ENCODE measurements around the gene COQ8A. TPM values are rescaled to one million over a fixed set of nuclear protein-coding genes. Genes with fewer than 3 reads are reported as not detected.
A peak's percentile ranks its signal among the peaks of the same experiment; 100 is the strongest.

Gene COQ8A
- total and polyA plus RNA-seq, 4 donors = 16.2 to 50.5 (median 29.1) TPM

DNA sequence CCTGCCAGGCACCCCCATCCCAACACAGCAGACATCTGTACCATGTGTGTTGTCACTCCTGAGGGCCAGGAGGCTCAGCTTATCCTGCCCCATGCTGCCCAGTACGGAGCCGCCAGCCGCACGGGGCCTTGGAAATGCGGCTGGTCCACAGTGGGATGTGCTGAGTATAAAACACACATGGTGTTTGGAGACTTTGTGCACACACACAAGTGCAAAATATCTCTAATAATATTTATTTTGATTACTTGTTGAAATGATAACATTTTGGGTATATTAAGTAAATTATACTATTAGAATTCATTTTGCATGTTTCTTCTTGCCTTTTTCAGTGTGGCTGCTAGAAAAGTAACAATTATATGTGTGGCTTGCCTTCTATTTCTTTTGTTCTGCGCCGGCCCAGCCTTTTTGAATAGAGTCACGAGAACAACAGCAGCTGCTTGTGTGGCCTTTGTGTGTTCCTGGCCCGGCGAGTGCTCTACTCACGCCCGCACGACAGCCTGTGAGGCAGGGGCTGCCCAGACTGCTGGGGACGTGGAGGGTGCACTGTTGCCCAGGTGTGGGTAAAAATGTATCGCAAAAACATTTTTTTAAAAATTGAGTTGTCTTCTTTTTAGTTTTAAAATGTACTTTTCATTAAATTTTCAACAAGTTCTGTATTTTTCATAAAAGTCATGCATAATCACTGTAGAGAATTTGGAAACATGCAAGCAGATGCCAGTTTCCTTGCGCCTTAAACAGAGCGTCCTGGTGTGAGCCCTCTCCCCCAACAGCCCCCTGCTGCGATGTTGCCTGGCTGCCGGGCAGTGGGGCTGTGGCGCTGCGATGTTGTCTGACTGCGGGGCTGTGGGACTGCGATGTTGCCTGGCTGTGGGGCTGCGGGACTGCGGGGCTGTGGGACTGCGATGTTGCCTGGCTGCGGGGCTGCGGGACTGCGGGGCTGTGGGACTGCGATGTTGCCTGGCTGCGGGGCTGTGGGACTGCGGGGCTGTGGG lies 35.5 kb downstream of the COQ8A start:
- TF ChIP-seq, protein P1, sequence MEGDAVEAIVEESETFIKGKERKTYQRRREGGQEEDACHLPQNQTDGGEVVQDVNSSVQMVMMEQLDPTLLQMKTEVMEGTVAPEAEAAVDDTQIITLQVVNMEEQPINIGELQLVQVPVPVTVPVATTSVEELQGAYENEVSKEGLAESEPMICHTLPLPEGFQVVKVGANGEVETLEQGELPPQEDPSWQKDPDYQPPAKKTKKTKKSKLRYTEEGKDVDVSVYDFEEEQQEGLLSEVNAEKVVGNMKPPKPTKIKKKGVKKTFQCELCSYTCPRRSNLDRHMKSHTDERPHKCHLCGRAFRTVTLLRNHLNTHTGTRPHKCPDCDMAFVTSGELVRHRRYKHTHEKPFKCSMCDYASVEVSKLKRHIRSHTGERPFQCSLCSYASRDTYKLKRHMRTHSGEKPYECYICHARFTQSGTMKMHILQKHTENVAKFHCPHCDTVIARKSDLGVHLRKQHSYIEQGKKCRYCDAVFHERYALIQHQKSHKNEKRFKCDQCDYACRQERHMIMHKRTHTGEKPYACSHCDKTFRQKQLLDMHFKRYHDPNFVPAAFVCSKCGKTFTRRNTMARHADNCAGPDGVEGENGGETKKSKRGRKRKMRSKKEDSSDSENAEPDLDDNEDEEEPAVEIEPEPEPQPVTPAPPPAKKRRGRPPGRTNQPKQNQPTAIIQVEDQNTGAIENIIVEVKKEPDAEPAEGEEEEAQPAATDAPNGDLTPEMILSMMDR (IDR thresholded peaks at IDR 0.05; ENCODE audit: control extremely low read depth, extremely low read depth) = no peak
- H3K9me3 ChIP-seq (ENCODE audit: control insufficient read depth in 4 of 4, insufficient read depth in 3 of 4, low read length in 3 of 4) = peaks cover 0 to 5% (median 0%) of the 10 kb centered on the region in 4 donors
- DNase-seq (no peak), ATAC-seq (ENCODE audit: insufficient read depth, low FRiP score) (no peak)
- peaks cover 0 to 19% (median 6%) of the 10 kb centered on the region in 4 donors for H3K36me3 ChIP-seq (ENCODE audit: control insufficient read depth in 4 of 4, insufficient read depth in 4 of 4, low read length in 4 of 4)
- 94 to 95% methylated on average over 26 to 28 of the region's 32 CpGs for WGBS, 2 donors
- H3K4me3 ChIP-seq = no peak overlapping the region
- H3K9ac ChIP-seq (ENCODE audit: insufficient read depth in 1 of 2, low read length in 2 of 2) = no peak overlapping the region
- H3K4me1 ChIP-seq (ENCODE audit: control insufficient read depth in 5 of 5, insufficient read depth in 5 of 5, low read length in 5 of 5) = peaks cover 6 to 26% (median 12%) of the 10 kb centered on the region in 5 donors
- H3K27ac ChIP-seq (ENCODE audit: low read depth in 1 of 2, low read length in 1 of 2) = peak overlapping the region; percentile 88 to 92
- H3K27me3 ChIP-seq (ENCODE audit: control insufficient read depth in 3 of 3, insufficient read depth in 3 of 3, low read length in 2 of 3) = no peaks in the 10 kb centered on the region

DNA sequence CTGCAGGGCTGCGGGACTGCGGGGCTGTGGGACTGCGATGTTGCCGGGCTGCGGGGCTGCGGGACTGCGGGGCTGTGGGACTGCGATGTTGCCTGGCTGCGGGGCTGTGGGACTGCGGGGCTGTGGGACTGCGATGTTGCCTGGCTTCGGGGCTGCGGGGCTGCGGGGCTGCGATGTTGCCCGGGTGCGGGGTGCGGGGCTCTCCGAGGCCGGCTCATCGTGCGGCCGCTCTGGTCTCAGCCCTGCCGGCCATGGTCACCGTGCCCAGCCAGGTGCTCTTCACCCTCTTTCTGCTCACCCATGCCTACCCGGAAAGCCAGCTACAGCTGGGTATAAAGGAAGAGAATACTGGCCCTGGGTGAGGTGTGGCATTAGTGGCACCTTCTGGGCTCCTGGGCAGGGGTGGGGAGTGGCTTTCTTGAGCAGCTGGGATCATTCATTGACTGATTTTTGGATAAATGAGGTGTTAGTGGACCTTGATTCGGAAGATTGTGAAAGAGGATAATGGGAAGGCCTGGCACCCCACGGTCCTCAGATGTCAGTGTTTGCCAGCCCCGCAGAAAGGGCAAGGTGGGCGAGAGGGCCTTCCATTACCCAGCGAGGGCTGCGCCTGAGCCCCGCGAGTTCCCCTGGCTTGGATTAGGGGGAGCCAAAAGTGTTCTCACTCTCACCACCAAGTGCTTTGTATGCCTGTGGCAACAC lies 36.3 kb downstream of the COQ8A start:
- Histone ChIP-seq H3K4me1 (ENCODE audit: control insufficient read depth in 5 of 5, insufficient read depth in 5 of 5, low read length in 5 of 5) (peaks cover 6 to 26% (median 12%) of the 10 kb centered on the region in 5 donors), H3K9me3 (ENCODE audit: control insufficient read depth in 4 of 4, insufficient read depth in 3 of 4, low read length in 3 of 4) (peaks cover 0 to 5% (median 0%) of the 10 kb centered on the region in 4 donors), H3K36me3 (ENCODE audit: control insufficient read depth in 4 of 4, insufficient read depth in 4 of 4, low read length in 4 of 4) (peaks cover 0 to 19% (median 5%) of the 10 kb centered on the region in 4 donors), H3K9ac (ENCODE audit: insufficient read depth in 1 of 2, low read length in 2 of 2) (no peak overlapping the region), H3K27me3 (ENCODE audit: control insufficient read depth in 3 of 3, insufficient read depth in 3 of 3, low read length in 2 of 3) (no peaks in the 10 kb centered on the region), H3K27ac (ENCODE audit: low read depth in 1 of 2, low read length in 1 of 2) (peak overlapping the region in 1 of 2 donors; percentile 17), H3K4me3 (no peak overlapping the region)
- TF ChIP-seq, protein P1 (IDR thresholded peaks at IDR 0.05; ENCODE audit: control extremely low read depth, extremely low read depth) = no peak
- DNase-seq (no peak), ATAC-seq (ENCODE audit: insufficient read depth, low FRiP score) (no peak)
- 93 to 95% methylated on average over 34 of the region's 34 CpGs for WGBS, 2 donors

DNA sequence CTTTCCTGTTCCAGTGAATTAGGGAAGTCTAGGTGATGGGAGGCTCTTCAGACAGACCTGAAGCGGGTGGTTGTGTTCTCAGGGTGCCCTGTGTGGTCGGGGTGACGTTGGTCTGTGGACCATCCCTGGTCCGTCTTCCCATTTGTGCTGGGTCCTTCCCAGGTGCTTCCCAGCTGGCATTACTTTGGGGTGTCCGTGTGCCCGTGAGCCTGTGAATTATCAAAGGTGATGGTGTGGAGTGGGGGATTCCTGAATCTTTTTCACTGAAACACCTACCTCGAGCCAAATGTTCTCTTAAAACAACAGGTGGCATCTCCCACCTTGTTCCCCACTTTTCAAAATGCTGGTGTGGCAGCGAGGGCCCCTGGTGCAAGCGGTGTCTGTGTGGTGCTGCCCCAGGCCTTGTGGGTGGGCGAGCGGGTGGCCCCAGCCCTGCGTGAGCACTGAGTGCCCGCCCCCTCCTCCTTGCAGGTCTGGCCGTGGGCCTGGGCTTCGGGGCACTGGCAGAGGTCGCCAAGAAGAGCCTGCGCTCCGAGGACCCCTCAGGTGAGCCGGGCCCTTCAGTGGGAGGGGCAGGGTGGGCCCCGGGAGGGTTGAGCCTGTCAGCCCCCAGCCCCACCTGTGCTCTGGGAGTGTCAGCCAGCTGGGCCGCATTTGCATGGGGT lies 37.0 kb downstream of the COQ8A start:
- WGBS, 2 donors = 88 to 94% methylated on average over 21 of the region's 21 CpGs
- H3K27me3 ChIP-seq (ENCODE audit: control insufficient read depth in 3 of 3, insufficient read depth in 3 of 3, low read length in 2 of 3) = no peaks in the 10 kb centered on the region
- peaks cover 6 to 26% (median 12%) of the 10 kb centered on the region in 5 donors for H3K4me1 ChIP-seq (ENCODE audit: control insufficient read depth in 5 of 5, insufficient read depth in 5 of 5, low read length in 5 of 5)
- DNase-seq = no peak
- peak overlapping the region in 1 of 2 donors; percentile 24 for H3K27ac ChIP-seq (ENCODE audit: low read depth in 1 of 2, low read length in 1 of 2)
- no peak overlapping the region for H3K4me3 ChIP-seq
- no peaks in the 10 kb centered on the region for H3K9me3 ChIP-seq (ENCODE audit: control insufficient read depth in 4 of 4, insufficient read depth in 3 of 4, low read length in 3 of 4)
- ATAC-seq (ENCODE audit: insufficient read depth, low FRiP score) = no peak
- TF ChIP-seq, protein P1 (IDR thresholded peaks at IDR 0.05; ENCODE audit: control extremely low read depth, extremely low read depth) = no peak
- H3K9ac ChIP-seq (ENCODE audit: insufficient read depth in 1 of 2, low read length in 2 of 2) = no peak overlapping the region
- H3K36me3 ChIP-seq (ENCODE audit: control insufficient read depth in 4 of 4, insufficient read depth in 4 of 4, low read length in 4 of 4) = peaks cover 0 to 23% (median 4%) of the 10 kb centered on the region in 4 donors

Measured in lung (tissue), 12 donors.